Measurements from ENCODE around the gene FAM131A. TPM values are rescaled to one million over a fixed set of nuclear protein-coding genes. Genes with fewer than 3 reads are reported as not detected.

FAM131A gene
- total RNA-seq, 2 experiments from 2014 or later, result 3.7 to 3.8 TPM

- no peak for DNase-seq (ENCODE audit: low spot score)
- Histone ChIP-seq H3K79me2 (ENCODE audit: insufficient read depth, low read depth, low read length) (no peaks in the 10 kb centered on the region), H3K4me3 (ENCODE audit: low read depth, low read length, poor library complexity, severe bottlenecking) (no peak within 1 kb of the TSS), H2AFZ (ENCODE audit: low read length) (peak within 1 kb of the TSS; percentile 46; the same call in 1 of the 2 replicates), H3K27ac (ENCODE audit: low read depth, low read length, poor library complexity, severe bottlenecking) (no peak within 1 kb of the TSS), H3K4me2 (ENCODE audit: low read length) (peak within 1 kb of the TSS; percentile 18), H3K9me2 (ENCODE audit: insufficient read depth, low read length) (no peaks in the 10 kb centered on the region), H3K9me3 (ENCODE audit: low read length) (no peaks in the 10 kb centered on the region), H3K4me1 (ENCODE audit: insufficient read depth, low read length, poor library complexity, severe bottlenecking) (peaks cover 9% of the 10 kb centered on the region), H3K36me3 (ENCODE audit: insufficient read depth, low read length) (no peaks in the 10 kb centered on the region), H4K20me1 (ENCODE audit: insufficient read depth, low read length) (no peaks in the 10 kb centered on the region)
- TF ChIP-seq EZH2phosphoT487 (IDR thresholded peaks at IDR 0.05; ENCODE audit: borderline replicate concordance, low read depth, low read length) (no peak), CTCF (conservative IDR thresholded peaks at IDR 0.05; ENCODE audit: low read length) (no peak)
- POLR2A ChIA-PET, result interaction anchor here (1.1 kb wide), 1 partner anchor 136 kb away, joined by 4 read pairs; no protein-coding TSS in a partner anchor
- CTCF ChIA-PET (ENCODE audit: unreplicated experiment), result no interaction called here
- BruUV-seq (replicated peaks), result no TSS peak
- intact Hi-C loops (cut with micrococcal nuclease; ENCODE audit: unreplicated experiment), result no loop called here
Observed at GRCh38 chr3:184377882-184378445, 40.6 kb downstream of the FAM131A start, which contains the start of gene THPO. Gene THPO (minus strand): TSS chr3:184378207. CDS start chr3:184376259, 1,948 bp downstream.

GRCh38 chr3:184378651-184379357 lies 41.4 kb downstream of the FAM131A start:
- BruUV-seq (replicated peaks), result no TSS peak
- H3K4me2 ChIP-seq (ENCODE audit: low read length), result no peak overlapping the region
- no peak for TF ChIP-seq CTCF (conservative IDR thresholded peaks at IDR 0.05; ENCODE audit: low read length)
- no peak for TF ChIP-seq EZH2phosphoT487 (IDR thresholded peaks at IDR 0.05; ENCODE audit: borderline replicate concordance, low read depth, low read length)
- no peak overlapping the region for H3K27ac ChIP-seq (ENCODE audit: low read depth, low read length, poor library complexity, severe bottlenecking)
- no peaks in the 10 kb centered on the region for H3K9me2 ChIP-seq (ENCODE audit: insufficient read depth, low read length)
- DNase-seq (ENCODE audit: low spot score), result no peak
- H3K4me1 ChIP-seq (ENCODE audit: insufficient read depth, low read length, poor library complexity, severe bottlenecking), result peaks cover 9% of the 10 kb centered on the region
- H3K9me3 ChIP-seq (ENCODE audit: low read length), result no peaks in the 10 kb centered on the region
- H2AFZ ChIP-seq (ENCODE audit: low read length), result no peak overlapping the region
- H3K36me3 ChIP-seq (ENCODE audit: insufficient read depth, low read length), result no peaks in the 10 kb centered on the region
- POLR2A ChIA-PET, result interaction anchor here (0.6 kb wide), 1 partner anchor 305 kb away, joined by 3 read pairs; no protein-coding TSS in a partner anchor
- CTCF ChIA-PET (ENCODE audit: unreplicated experiment), result no interaction called here
- no peaks in the 10 kb centered on the region for H3K79me2 ChIP-seq (ENCODE audit: insufficient read depth, low read depth, low read length)
- no peak overlapping the region for H3K4me3 ChIP-seq (ENCODE audit: low read depth, low read length, poor library complexity, severe bottlenecking)
- no peaks in the 10 kb centered on the region for H4K20me1 ChIP-seq (ENCODE audit: insufficient read depth, low read length)
- intact Hi-C loops (cut with micrococcal nuclease; ENCODE audit: unreplicated experiment), result no loop called here
